GM23338 (cell line): ENCODE measurements around the gene SERPINA9. TPM values are rescaled to one million over a fixed set of nuclear protein-coding genes. Genes with fewer than 3 reads are reported as not detected.

Experiments used
- ATAC-seq: fragments of 200-7000 bp; cut with Tn5 transposase; 3 replicates; pipeline ENCODE4 v1.9.1; 2020
- DNase-seq: peaks from one replicate; pipeline ENCODE4 v3.0.0-alpha.2; 2015; ENCODE audit warnings: low spot score
- H2AFZ ChIP-seq: fragments of 200-600 bp; sonication (generic); 2 replicates; pipeline ENCODE4 v1.8.0; 2016; ENCODE audit warnings: antibody characterized with exemption, mild to moderate bottlenecking, moderate library complexity
- H3F3A ChIP-seq: fragments of 200-600 bp; sonication (generic); replicated peaks from 2 replicates; pipeline ENCODE4 v1.8.0; 2017; ENCODE audit warnings: antibody characterized with exemption, mixed run types, low read depth
- H3K27ac ChIP-seq: fragments of 200-600 bp; sonication (generic); 2 replicates; pipeline ENCODE4 v1.6.1; 2016; ENCODE audit warnings: low read depth
- H3K27me3 ChIP-seq: fragments of 200-600 bp; sonication (generic); 2 replicates; pipeline ENCODE4 v1.8.0; 2016; ENCODE audit warnings: mild to moderate bottlenecking, mixed run types, moderate library complexity; ENCODE audit not compliant: insufficient read depth
- H3K36me3 ChIP-seq: fragments of 200-600 bp; sonication (generic); 2 replicates; pipeline ENCODE4 v1.8.0; 2016; ENCODE audit warnings: mild to moderate bottlenecking; ENCODE audit not compliant: insufficient read depth
- H3K4me1 ChIP-seq: fragments of 200-600 bp; sonication (generic); 2 replicates; pipeline ENCODE4 v1.8.0; 2016; ENCODE audit warnings: mild to moderate bottlenecking, moderate library complexity; ENCODE audit not compliant: insufficient read depth
- H3K4me2 ChIP-seq: fragments of 200-600 bp; sonication (generic); 2 replicates; pipeline ENCODE4 v1.7.1; 2017; ENCODE audit warnings: mixed run types
- H3K4me3 ChIP-seq: fragments of 200-600 bp; sonication (generic); 2 replicates; pipeline ENCODE4 v1.6.1; 2016; ENCODE audit warnings: mixed run types
- H3K79me2 ChIP-seq: fragments of 200-600 bp; sonication (generic); replicated peaks from 2 replicates; pipeline ENCODE4 v1.8.0; 2017; ENCODE audit warnings: mild to moderate bottlenecking; ENCODE audit not compliant: insufficient read depth
- H3K9me2 ChIP-seq: fragments of 200-600 bp; sonication (generic); 2 replicates; pipeline ENCODE4 v1.8.0; 2017; ENCODE audit not compliant: insufficient read depth
- H4K20me1 ChIP-seq: fragments of 200-600 bp; sonication (generic); replicated peaks from 2 replicates; pipeline ENCODE4 v1.8.0; 2017; ENCODE audit warnings: mild to moderate bottlenecking; ENCODE audit not compliant: insufficient read depth
- H3K27ac Mint-ChIP-seq: 2 replicates; pipeline ENCODE4 v1.8.0; 2020; ENCODE audit warnings: inconsistent platforms, mild to moderate bottlenecking, moderate library complexity, mixed read lengths
- H3K27me3 Mint-ChIP-seq: 3 replicates; pipeline ENCODE4 v1.8.0; 2022; ENCODE audit warnings: low read depth, mild to moderate bottlenecking, moderate library complexity, mixed read lengths, inconsistent platforms; ENCODE audit not compliant: insufficient read depth, poor library complexity
- H3K36me3 Mint-ChIP-seq: 3 replicates; pipeline ENCODE4 v1.8.0; 2021; ENCODE audit warnings: low read depth, mild to moderate bottlenecking, inconsistent platforms, moderate library complexity, mixed read lengths
- H3K4me1 Mint-ChIP-seq: 3 replicates; pipeline ENCODE4 v1.8.0; 2020; ENCODE audit warnings: mild to moderate bottlenecking, inconsistent platforms, mixed read lengths
- H3K4me3 Mint-ChIP-seq: 3 replicates; pipeline ENCODE4 v1.8.0; 2021; ENCODE audit warnings: moderate library complexity, mild to moderate bottlenecking, inconsistent platforms, mixed read lengths
- H3K9me3 Mint-ChIP-seq: 3 replicates; pipeline ENCODE4 v1.8.0; 2020; ENCODE audit warnings: moderate library complexity, mild to moderate bottlenecking, inconsistent platforms, mixed read lengths
- CREB1 ChIP-seq: fragments of 250-450 bp; sonication (Bioruptor Pico); IDR thresholded peaks from 2 replicates; pipeline ENCODE4 v1.5.0; 2020; ENCODE audit warnings: low read depth, mild to moderate bottlenecking, moderate library complexity
- EZH2 ChIP-seq: fragments of 200-600 bp; sonication (generic); IDR thresholded peaks from one replicate; pipeline ENCODE4 v1.8.0; 2017; ENCODE audit warnings: antibody characterized with exemption, mild to moderate bottlenecking, low read depth; ENCODE audit not compliant: unreplicated experiment
- EZH2phosphoT487 ChIP-seq: fragments of 200-600 bp; sonication (generic); IDR thresholded peaks from one replicate; pipeline ENCODE4 v1.8.1; 2018; ENCODE audit warnings: antibody characterized with exemption; ENCODE audit not compliant: unreplicated experiment
- JUNB ChIP-seq: IDR thresholded peaks from one replicate; pipeline ENCODE4 v1.6.1; 2016; ENCODE audit warnings: antibody characterized with exemption; ENCODE audit not compliant: unreplicated experiment
- NANOG ChIP-seq: IDR thresholded peaks from 2 replicates; pipeline ENCODE4 v1.6.1; 2016; ENCODE audit warnings: antibody characterized with exemption, borderline replicate concordance
- POLR2AphosphoS5 ChIP-seq: IDR thresholded peaks from 2 replicates; pipeline ENCODE4 v1.6.1; 2016; ENCODE audit warnings: antibody characterized with exemption, low read depth
- STAT1 ChIP-seq: IDR thresholded peaks from one replicate; pipeline ENCODE4 v1.6.1; 2016; ENCODE audit warnings: antibody characterized with exemption; ENCODE audit not compliant: unreplicated experiment
- ZNF114 ChIP-seq: fragments of 250-450 bp; sonication (Bioruptor Pico); IDR thresholded peaks from 2 replicates; pipeline ENCODE4 v1.5.0; 2020; ENCODE audit warnings: mild to moderate bottlenecking, moderate library complexity
- ZNF331 ChIP-seq: fragments of 250-450 bp; sonication (Bioruptor Pico); IDR thresholded peaks from 2 replicates; pipeline ENCODE4 v1.5.0; 2020; ENCODE audit warnings: low read depth, mild to moderate bottlenecking, moderate library complexity
- polyA plus RNA-seq: library from polyadenylated mRNA; unstranded; fragments of >200 nt; fragmentation: Nextera tagmentation; extraction: Ambion mirVana; gene quantifications from 2 replicates; pipeline ENCODE4 v1.2.1, GENCODE V29; 2016
- total RNA-seq: library from RNA; depleted of rRNA; stranded (reverse); fragments of >200 nt; shearing (Covaris generic); gene quantifications from 2 replicates; pipeline ENCODE4 v1.2.3, GENCODE V29; 2014
- TF ChIP-seq, protein P1 (sequence below): IDR thresholded peaks from one replicate; pipeline ENCODE4 v1.6.1; 2018; ENCODE audit warnings: antibody characterized with exemption; ENCODE audit not compliant: unreplicated experiment
- TF ChIP-seq, protein P2 (sequence below): IDR thresholded peaks from 2 replicates; pipeline ENCODE4 v1.6.1; 2016; ENCODE audit warnings: antibody characterized with exemption
- TF ChIP-seq, protein P3 (sequence below), 2 experiments: fragments of 200-600 bp in 1 of 2; sonication (generic) in 1 of 2; conservative IDR thresholded peaks; 2 replicates each; pipeline versions ENCODE4 v1.5.1 to v1.6.1; 2016 to 2017; ENCODE audit warnings: antibody characterized with exemption in 2 of 2, low read depth in 2 of 2, mild to moderate bottlenecking in 2 of 2, moderate library complexity in 1 of 2
- TF ChIP-seq, protein P4 (sequence below): fragments of 250-450 bp; sonication (Bioruptor Pico); IDR thresholded peaks from 2 replicates; pipeline ENCODE4 v1.5.0; 2020; ENCODE audit warnings: mild to moderate bottlenecking, moderate library complexity

The SERPINA9 gene
- total and polyA plus RNA-seq, 2 experiments from 2014 or later, result not detected

DNA sequence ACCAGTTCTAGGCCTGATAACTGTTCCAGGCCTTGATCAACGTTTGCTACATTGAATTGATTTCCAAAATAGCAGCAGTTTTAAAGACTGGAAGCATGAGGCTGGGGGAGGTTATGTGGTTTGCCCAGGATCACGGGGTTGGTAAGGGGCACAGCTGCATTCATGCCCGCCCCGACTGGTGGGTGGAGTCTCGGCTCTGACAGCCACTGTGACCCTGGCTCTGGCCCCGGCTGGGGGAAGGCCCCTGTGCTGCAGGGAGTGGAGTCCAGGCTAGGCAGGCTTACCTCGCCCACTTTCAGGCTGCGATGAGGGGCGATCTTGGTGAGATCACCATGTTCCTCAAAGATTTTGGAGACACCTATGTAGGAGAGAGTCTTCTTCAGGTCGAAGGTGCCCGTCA is 13.3 kb upstream of the SERPINA9 start:
- TF ChIP-seq EZH2 (no peak), ZNF331 (CRISPR knock-in tag) (no peak), EZH2phosphoT487 (no peak), JUNB (no peak), ZNF114 (CRISPR knock-in tag) (no peak), CREB1 (no peak), POLR2AphosphoS5 (no peak), NANOG (no peak), STAT1 (no peak)
- TF ChIP-seq, protein P1, sequence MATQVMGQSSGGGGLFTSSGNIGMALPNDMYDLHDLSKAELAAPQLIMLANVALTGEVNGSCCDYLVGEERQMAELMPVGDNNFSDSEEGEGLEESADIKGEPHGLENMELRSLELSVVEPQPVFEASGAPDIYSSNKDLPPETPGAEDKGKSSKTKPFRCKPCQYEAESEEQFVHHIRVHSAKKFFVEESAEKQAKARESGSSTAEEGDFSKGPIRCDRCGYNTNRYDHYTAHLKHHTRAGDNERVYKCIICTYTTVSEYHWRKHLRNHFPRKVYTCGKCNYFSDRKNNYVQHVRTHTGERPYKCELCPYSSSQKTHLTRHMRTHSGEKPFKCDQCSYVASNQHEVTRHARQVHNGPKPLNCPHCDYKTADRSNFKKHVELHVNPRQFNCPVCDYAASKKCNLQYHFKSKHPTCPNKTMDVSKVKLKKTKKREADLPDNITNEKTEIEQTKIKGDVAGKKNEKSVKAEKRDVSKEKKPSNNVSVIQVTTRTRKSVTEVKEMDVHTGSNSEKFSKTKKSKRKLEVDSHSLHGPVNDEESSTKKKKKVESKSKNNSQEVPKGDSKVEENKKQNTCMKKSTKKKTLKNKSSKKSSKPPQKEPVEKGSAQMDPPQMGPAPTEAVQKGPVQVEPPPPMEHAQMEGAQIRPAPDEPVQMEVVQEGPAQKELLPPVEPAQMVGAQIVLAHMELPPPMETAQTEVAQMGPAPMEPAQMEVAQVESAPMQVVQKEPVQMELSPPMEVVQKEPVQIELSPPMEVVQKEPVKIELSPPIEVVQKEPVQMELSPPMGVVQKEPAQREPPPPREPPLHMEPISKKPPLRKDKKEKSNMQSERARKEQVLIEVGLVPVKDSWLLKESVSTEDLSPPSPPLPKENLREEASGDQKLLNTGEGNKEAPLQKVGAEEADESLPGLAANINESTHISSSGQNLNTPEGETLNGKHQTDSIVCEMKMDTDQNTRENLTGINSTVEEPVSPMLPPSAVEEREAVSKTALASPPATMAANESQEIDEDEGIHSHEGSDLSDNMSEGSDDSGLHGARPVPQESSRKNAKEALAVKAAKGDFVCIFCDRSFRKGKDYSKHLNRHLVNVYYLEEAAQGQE, result no peak
- TF ChIP-seq, protein P2, sequence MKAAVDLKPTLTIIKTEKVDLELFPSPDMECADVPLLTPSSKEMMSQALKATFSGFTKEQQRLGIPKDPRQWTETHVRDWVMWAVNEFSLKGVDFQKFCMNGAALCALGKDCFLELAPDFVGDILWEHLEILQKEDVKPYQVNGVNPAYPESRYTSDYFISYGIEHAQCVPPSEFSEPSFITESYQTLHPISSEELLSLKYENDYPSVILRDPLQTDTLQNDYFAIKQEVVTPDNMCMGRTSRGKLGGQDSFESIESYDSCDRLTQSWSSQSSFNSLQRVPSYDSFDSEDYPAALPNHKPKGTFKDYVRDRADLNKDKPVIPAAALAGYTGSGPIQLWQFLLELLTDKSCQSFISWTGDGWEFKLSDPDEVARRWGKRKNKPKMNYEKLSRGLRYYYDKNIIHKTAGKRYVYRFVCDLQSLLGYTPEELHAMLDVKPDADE, result no peak
- TF ChIP-seq, protein P3, sequence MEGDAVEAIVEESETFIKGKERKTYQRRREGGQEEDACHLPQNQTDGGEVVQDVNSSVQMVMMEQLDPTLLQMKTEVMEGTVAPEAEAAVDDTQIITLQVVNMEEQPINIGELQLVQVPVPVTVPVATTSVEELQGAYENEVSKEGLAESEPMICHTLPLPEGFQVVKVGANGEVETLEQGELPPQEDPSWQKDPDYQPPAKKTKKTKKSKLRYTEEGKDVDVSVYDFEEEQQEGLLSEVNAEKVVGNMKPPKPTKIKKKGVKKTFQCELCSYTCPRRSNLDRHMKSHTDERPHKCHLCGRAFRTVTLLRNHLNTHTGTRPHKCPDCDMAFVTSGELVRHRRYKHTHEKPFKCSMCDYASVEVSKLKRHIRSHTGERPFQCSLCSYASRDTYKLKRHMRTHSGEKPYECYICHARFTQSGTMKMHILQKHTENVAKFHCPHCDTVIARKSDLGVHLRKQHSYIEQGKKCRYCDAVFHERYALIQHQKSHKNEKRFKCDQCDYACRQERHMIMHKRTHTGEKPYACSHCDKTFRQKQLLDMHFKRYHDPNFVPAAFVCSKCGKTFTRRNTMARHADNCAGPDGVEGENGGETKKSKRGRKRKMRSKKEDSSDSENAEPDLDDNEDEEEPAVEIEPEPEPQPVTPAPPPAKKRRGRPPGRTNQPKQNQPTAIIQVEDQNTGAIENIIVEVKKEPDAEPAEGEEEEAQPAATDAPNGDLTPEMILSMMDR (conservative IDR thresholded peaks at IDR 0.05; ENCODE audit: low read depth in 2 of 2), result no peak
- TF ChIP-seq, protein P4, sequence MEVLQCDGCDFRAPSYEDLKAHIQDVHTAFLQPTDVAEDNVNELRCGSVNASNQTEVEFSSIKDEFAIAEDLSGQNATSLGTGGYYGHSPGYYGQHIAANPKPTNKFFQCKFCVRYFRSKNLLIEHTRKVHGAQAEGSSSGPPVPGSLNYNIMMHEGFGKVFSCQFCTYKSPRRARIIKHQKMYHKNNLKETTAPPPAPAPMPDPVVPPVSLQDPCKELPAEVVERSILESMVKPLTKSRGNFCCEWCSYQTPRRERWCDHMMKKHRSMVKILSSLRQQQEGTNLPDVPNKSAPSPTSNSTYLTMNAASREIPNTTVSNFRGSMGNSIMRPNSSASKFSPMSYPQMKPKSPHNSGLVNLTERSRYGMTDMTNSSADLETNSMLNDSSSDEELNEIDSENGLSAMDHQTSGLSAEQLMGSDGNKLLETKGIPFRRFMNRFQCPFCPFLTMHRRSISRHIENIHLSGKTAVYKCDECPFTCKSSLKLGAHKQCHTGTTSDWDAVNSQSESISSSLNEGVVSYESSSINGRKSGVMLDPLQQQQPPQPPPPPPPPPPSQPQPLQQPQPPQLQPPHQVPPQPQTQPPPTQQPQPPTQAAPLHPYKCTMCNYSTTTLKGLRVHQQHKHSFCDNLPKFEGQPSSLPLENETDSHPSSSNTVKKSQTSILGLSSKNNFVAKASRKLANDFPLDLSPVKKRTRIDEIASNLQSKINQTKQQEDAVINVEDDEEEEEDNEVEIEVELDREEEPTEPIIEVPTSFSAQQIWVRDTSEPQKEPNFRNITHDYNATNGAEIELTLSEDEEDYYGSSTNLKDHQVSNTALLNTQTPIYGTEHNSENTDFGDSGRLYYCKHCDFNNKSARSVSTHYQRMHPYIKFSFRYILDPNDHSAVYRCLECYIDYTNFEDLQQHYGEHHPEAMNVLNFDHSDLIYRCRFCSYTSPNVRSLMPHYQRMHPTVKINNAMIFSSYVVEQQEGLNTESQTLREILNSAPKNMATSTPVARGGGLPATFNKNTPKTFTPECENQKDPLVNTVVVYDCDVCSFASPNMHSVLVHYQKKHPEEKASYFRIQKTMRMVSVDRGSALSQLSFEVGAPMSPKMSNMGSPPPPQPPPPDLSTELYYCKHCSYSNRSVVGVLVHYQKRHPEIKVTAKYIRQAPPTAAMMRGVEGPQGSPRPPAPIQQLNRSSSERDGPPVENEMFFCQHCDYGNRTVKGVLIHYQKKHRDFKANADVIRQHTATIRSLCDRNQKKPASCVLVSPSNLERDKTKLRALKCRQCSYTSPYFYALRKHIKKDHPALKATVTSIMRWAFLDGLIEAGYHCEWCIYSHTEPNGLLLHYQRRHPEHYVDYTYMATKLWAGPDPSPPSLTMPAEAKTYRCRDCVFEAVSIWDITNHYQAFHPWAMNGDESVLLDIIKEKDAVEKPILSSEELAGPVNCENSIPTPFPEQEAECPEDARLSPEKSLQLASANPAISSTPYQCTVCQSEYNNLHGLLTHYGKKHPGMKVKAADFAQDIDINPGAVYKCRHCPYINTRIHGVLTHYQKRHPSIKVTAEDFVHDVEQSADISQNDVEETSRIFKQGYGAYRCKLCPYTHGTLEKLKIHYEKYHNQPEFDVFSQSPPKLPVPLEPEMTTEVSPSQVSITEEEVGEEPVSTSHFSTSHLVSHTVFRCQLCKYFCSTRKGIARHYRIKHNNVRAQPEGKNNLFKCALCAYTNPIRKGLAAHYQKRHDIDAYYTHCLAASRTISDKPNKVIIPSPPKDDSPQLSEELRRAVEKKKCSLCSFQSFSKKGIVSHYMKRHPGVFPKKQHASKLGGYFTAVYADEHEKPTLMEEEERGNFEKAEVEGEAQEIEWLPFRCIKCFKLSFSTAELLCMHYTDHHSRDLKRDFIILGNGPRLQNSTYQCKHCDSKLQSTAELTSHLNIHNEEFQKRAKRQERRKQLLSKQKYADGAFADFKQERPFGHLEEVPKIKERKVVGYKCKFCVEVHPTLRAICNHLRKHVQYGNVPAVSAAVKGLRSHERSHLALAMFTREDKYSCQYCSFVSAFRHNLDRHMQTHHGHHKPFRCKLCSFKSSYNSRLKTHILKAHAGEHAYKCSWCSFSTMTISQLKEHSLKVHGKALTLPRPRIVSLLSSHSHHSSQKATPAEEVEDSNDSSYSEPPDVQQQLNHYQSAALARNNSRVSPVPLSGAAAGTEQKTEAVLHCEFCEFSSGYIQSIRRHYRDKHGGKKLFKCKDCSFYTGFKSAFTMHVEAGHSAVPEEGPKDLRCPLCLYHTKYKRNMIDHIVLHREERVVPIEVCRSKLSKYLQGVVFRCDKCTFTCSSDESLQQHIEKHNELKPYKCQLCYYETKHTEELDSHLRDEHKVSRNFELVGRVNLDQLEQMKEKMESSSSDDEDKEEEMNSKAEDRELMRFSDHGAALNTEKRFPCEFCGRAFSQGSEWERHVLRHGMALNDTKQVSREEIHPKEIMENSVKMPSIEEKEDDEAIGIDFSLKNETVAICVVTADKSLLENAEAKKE (CRISPR knock-in tag), result no peak
- H3K27ac Mint-ChIP-seq, result no peak overlapping the region

More for the DNA sequence above, 13.3 kb upstream of the SERPINA9 start:
- Histone ChIP-seq H2AFZ (no peak overlapping the region), H3K4me3 (no peak overlapping the region), H3K79me2 (no peaks in the 10 kb centered on the region), H3K27me3 (no peaks in the 10 kb centered on the region), H3K36me3 (no peaks in the 10 kb centered on the region), H4K20me1 (no peaks in the 10 kb centered on the region), H3K27ac (no peak overlapping the region), H3F3A (no peaks in the 10 kb centered on the region), H3K4me2 (no peak overlapping the region), H3K9me2 (peaks cover 11% of the 10 kb centered on the region; the same call in 1 of the 2 replicates), H3K4me1 (0 out of 2 replicates have a peak, but pooled peaks cover 6% of the 10 kb centered on the region)
- ATAC-seq, result no peak
- H3K4me1 Mint-ChIP-seq, result peaks cover 16% of the 10 kb centered on the region
- DNase-seq, result no peak
- H3K36me3 Mint-ChIP-seq, result no peaks in the 10 kb centered on the region
- no peak overlapping the region for H3K4me3 Mint-ChIP-seq
- peaks cover 2% of the 10 kb centered on the region; the same call in 1 of the 3 replicates for H3K9me3 Mint-ChIP-seq
- peaks cover 18% of the 10 kb centered on the region for H3K27me3 Mint-ChIP-seq
